CD4-positive, alpha-beta T cell treated with Interleukin-6 for 4 hours (primary cell): ENCODE data around the gene TBC1D10A.

Source experiments
- DNase-seq: peaks from one replicate; pipeline ENCODE4 v3.0.0-alpha.2; 2020; ENCODE audit warnings: mixed read lengths

Gene TBC1D10A, protein sequence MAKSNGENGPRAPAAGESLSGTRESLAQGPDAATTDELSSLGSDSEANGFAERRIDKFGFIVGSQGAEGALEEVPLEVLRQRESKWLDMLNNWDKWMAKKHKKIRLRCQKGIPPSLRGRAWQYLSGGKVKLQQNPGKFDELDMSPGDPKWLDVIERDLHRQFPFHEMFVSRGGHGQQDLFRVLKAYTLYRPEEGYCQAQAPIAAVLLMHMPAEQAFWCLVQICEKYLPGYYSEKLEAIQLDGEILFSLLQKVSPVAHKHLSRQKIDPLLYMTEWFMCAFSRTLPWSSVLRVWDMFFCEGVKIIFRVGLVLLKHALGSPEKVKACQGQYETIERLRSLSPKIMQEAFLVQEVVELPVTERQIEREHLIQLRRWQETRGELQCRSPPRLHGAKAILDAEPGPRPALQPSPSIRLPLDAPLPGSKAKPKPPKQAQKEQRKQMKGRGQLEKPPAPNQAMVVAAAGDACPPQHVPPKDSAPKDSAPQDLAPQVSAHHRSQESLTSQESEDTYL

DNA sequence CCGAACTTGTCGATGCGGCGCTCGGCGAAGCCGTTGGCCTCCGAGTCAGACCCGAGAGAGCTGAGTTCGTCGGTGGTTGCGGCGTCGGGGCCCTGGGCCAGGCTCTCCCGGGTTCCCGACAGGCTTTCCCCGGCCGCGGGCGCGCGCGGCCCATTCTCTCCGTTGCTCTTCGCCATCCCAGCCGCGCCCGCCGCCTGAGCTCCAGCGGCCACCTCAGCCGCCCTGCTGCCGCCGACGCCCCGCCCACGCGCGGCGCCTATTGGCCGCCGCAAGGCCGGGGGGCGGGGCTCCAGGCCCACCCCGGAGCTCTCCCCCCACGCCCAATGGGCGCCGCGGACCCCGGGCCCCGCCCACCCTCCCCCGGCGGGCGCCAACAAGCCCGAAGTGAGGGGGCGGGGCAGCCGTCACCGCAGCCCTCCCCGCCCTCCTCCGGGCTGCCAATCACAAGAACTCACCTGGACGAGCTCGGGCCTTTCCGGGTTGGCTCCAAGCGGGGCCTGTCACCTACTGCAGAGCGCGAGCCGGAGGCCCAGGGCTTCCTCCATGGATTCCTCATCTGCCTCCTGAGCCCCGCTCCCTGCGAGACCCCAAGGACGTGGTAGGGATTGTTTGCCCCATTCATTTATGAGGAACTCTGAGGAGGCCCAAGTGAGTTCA lies at the start of gene TBC1D10A:
TSS of gene TBC1D10A (minus strand) at position 236 of the 657 bp plus-strand sequence. CDS start at position 176, 60 bp downstream.
- peak; percentile 98 for DNase-seq

DNA sequence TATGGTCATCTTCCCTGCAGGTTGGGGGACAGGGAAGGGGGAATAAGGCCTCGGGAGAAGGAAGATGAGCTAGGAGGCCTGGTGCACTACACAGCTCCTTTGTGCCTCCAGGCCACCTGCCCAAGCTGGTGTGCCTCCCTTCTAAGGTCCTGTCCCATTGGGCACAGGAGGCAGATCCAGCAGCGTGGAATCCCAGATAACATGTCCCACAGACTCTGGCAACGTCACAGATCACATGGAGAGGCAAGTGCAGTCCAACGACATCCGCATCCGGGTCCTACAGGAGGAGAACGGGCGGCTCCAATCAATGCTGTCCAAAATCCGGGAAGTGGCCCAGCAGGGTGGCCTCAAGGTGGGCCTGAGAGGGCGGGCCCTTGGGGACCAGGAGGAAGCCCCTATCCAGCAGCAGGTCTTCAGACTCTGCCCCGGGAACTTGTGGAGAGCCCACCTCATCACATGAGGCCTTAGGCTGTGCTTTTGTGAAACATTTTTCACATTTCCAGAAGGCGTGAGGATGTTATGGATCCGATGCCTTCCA lies 48.6 kb upstream of the TBC1D10A start:
- DNase-seq: no peak

DNA sequence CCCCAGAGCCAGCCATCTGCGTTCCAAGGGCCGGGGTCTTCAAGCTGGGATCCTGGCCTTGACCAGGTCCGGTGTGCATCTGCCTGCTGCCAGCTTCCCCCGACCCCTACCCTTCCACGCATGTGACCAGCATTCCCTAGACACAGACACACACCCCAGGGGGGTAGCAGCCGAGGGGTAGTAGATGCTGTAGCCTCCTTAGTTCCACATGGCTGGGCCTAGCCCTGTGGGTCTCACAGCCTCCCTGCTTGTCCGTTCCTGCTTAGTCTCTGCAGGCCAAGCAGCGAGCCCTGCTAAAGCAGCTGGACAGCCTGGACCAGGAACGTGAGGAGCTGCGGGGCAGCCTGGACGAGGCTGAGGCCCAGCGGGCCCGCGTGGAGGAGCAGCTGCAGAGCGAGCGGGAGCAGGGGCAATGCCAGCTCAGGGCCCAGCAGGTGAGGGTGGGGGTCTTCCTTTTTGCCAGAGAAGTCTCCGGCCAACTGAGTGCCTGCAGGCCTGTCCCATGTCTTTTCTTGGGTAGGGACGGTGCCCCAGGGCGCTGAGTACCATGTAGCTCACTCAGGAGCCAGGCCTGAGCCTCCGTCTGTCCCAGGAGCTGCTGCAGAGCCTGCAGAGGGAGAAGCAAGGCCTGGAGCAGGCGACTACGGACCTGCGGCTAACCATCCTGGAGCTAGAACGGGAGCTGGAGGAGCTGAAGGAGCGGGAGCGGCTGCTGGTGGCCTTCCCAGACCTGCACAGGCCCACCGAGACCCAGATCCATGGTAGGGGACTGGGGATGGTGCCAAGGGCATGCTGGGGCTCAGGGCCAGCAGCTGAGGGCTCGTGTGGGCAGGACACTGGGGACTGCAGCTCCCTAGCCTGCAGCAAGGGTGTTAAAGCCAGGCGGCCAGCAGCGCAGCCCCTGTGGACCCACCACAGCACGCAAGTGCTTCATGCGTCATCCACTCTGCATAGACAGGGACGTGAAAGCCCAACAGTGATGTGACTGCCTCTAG lies 46.9 kb upstream of the TBC1D10A start:
- no peak for DNase-seq

DNA sequence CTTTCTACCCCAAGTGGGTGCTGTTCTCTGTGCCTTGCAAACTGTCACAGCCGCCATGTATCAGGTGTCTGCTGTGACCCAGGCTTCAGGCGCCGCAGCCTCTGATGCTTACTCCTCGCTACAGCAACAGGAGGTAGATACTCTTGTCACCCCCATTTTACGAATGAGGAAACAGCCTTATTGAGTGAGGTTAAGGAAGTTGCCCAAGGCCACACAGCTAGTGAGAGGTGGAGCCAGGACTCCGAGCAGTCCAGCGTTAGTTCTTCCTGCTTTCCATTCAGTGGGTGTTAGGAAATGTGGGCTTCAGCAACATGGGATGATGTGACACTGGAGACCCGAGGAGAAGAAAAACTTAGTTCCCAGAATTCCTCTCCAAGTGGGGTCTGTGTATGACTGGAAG lies 46.2 kb upstream of the TBC1D10A start:
- no peak for DNase-seq

DNA sequence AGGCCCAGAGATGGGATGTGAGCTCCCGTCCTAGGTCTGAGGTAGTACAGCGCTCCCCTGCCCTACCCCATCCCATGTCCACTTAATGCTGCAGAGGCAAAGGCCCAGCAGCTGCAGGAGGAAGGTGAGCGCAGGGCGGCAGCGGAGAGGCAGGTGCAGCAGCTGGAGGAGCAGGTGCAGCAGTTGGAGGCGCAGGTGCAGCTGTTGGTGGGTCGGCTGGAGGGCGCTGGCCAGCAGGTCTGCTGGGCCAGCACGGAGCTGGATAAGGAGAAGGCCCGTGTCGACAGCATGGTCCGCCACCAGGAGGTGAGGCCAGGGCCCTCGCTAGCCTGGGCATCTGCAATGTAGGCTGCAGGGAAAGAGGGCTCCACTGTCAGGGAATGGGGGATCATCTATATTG lies 45.2 kb upstream of the TBC1D10A start:
- DNase-seq: no peak

DNA sequence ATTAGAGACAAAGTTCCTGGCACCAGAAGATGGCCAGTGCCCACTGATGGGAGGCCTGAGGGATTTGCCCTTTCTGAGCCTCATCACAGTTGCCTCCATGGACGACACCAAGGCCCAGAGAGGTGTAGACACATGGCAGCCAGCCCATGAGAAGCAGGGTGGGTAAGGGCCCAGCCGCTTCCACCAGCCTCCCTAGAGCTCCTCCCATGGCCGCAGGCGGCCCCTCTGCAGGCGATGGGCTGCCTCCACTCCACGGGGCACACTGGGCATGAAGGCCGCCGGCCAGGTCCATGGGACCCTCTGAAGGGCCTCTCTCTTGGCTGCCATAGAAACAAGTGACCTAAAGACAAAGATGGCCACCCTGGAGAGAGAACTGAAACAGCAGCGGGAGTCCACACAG lies 44.6 kb upstream of the TBC1D10A start:
- DNase-seq: no peak

DNA sequence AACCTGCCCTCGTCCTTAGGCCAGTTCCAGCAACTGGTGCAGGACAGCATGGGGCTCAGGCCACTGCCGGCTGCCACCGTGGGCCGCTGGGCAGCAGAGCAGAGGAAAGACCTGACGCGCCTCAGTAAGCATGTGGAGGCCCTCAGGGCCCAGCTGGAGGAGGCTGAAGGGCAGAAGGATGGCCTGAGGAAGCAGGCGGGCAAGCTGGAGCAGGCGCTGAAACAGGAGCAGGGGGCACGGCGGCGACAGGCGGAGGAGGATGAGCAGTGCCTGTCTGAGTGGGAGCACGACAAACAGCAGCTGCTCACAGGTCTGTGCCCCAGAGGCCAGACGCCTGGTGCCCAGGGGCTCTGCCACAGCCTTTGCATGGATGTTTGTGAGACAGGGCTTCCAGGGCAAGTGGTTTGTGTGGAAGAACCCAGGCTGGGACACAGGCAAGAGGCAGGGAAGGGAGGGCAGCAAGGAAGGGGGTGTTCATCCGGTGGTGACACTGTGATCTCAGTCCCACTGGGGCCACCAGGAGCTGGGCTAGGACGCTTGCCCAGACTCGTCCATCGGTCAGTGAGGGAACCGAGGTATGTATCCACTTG lies 44.0 kb upstream of the TBC1D10A start:
- DNase-seq: no peak

DNA sequence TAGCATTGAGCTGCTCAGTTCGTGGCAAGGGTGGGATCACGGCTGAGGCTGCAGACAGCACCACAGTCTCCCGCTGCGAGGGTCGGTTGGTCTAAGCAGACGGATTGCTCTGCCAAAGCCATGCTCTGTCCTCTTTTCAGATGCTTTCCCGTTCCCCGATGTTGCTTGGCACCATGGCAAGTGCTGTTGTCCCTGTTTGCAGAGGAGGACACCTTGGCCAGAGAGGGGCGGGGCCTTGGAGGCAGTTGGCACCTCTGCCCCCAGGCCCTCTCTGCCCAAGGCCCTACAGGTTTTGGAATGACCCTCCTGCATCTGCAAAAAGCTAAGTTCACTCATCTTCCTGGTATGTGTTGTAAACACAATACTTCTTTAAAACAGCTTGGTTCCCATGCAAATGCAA lies 41.7 kb upstream of the TBC1D10A start:
- DNase-seq: no peak

DNA sequence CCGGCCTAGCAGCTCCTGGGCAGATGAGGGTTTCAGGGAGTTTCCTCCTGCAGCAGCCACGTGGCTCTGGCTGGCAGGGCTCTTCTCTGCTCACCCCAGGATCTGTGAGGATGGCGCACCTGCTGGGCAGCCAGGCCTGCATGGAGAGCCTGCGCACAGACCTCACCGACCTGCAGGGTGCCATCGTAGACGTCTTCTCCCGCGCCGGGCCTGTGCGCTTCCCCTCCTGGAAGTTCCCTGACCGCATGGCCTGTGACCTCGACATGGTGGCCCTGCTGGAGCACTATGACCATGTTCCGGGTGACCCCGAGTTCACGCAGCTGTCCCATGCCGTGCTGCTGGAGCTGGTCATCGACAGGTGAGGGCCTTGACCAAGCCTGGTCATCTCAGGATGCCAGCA lies 39.1 kb upstream of the TBC1D10A start:
- no peak for DNase-seq

DNA sequence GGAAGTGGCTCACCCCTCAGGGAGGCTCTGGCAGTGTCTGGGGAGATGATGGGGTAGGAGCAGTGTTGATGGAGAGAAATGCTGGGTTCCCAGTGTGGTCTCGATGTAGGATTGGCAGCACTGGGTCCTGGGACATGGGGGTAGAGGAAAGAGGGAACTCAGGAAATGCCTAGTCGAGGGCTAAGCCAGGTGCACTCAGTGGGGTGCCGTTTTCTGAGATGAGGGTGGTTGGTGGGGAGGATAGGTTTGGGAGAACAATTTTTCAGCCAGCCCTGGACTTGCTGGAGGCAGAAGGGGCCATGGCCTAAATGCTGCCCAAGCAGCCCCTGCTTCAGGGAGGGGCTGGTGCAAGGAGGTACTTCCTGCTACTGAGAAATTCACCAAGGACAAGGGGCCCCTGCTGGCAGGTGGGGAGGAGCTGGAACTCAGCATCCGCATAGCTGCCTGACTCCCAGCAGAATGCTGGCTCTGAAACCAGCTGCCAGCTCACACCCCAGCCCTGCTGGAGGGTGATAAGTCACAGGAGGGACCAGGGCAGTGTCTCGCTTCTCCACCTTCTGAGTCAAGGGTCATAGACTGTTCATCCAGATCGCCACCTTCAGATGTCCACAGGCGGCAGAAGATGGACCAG lies 36.0 kb upstream of the TBC1D10A start:
- DNase-seq: no peak

DNA sequence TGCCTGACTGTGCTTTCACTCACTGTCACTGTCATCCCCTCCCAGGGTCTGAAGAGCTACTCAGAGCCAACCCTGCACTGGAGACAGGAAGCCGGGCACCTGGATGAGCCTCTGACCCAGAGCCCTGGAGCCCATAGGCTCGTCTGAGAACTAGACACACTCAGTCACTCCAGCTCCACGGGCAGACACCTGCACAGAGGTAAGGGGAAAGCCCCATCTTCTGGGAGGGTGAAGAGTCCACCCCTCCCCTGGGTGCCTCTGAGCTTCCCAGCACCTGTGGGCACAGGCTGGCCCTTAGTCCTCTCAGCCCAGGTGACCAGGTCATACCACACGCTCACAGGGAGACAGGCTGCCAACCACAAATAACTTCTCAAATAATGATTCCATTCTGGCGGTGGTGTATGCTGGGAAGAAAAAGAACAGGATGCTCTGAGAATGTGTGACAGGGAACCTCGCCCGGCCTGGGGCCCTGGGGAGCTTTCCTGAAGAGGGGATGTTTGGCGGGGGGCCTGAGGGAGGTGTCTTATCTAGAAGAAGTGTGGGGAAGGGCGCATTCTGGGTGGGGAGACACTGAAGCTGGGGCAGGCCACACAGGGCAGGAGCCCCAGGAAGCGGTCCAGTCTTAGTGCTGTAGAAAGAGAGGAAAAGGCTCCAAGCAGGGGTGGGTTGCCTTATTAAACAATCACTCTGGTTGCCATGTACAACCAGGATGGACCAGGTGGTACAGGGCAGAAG lies 35.3 kb upstream of the TBC1D10A start:
- DNase-seq: no peak

DNA sequence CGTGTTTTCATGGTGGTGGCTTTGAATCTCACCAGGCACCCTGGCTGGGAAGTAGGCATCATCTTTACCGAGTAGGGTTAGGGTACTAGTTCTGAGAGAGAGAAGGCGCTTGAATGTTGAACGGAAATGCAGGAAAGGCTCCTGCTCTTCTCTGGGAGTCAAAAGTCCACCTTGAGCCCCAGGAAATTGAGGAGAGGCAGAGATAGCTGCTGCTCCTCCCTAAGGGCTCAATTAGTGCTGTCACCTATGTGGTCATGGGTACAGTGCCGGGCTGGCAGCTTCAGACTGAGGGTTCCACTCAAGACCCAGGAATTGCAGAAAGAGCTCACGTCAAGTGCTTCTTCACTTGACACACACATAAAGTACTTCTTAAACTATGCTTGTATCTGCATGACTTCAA lies 31.8 kb upstream of the TBC1D10A start:
- no peak for DNase-seq

DNA sequence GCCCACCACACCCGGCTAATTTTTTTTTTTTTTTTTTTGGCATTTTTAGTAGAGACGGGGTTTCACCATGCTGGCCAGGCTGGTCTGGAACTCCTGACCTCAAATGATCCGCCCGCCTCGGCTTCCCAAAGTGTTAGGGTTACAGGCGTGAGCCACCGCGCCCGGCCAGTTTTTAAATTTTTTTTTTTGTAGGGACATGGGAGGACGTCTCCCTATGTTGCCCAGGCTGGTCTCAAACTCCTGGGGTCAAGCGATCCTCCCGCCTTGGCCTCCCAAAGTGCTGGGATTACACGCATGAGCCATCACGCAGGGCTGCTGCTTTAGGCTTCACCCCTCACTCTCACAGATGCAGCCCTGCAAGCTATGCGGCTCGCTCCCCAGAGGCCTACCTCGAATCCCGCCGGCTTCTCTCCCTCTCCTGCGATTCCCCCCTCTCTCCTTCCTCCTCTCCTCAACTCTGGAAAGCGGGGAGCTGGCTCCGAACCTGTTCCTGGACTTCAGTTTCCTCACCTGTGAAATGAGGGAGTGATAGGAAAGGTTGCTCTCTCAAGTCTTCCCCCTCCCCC lies 31.0 kb upstream of the TBC1D10A start:
- no peak for DNase-seq

DNA sequence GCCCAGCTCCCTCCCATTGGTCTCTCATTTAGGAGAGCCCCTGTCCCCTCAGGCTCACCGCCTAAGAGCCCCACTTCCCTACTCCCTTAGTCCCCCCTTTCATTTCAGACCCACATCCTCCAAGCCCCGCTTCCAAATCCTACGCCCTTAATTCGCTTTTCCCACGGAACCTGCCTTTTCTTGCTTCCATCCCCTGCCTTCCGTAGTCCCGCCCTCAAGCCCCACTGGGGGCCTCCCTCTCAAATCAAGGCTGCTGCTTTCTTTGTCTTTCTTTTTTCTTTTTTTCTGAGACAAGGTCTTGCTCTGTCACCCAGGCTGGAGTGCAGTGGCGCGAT lies 30.5 kb upstream of the TBC1D10A start:
- no peak for DNase-seq

DNA sequence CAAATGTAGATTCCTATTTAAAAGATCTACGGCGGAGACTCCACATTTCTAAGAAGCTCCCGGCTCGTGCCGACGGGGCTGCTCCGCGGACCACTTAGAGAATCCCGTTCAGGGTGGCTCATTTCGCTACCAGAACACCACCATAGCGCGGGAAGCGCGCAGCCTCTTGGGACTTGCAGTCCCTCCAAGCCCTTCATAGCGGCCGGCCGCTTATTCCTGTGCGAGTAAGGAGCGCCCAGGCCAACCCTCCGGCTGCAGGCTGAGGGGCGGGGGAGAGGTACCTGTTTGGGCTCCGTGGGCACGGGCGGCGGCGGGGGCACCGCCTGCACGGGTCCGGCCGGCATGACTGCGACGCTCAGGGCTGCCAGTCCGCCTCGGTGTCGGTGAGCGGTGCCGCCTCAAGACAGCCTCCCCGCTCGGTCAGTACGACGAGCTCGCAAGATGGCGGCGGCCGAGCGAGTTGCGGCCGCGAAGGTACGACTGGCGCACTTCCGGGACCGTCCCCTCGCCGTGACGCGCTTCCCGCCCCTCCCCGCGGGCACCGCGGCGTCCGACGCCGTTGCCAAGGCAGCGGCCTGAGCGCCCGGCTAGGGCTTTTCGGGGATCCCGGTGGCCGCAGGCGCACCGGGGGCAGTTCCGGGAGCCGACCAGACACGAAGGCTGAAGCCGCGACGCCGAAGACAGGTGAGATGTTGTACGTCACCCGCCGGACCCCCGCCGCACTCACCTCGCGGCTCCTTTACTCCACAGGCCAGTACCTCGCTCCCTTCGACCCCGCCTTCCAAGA lies 29.9 kb upstream of the TBC1D10A start, which contains the start of the genes CCDC157 and SF3A1:
TSS of gene CCDC157 (plus strand) at position 559 of the 787 bp plus-strand sequence. CDS start 8,994 bp downstream, outside the sequence.
TSS of gene SF3A1 (minus strand) at position 446 of the 787 bp plus-strand sequence. CDS start at position 344, 102 bp downstream.
- DNase-seq: peak; percentile 88

DNA sequence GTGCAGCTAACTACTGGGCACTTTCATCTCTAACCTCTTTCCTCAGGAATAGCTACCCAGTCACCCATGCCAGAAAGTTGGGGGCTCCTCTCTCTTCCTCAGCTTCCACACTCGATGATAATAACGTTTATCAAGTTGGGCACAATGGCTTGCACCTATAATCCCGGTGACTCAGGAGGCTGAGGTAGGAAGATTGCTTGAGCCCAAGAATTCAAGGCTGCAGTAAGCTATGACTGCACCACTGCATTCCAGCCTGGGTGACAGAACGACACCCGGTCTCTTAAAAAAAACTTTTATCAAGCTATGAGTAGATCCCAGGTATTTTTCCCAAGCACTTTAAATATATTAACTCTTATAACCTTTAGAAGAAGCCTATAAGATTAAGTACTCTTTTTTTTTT lies 27.9 kb upstream of the TBC1D10A start:
- DNase-seq: no peak

DNA sequence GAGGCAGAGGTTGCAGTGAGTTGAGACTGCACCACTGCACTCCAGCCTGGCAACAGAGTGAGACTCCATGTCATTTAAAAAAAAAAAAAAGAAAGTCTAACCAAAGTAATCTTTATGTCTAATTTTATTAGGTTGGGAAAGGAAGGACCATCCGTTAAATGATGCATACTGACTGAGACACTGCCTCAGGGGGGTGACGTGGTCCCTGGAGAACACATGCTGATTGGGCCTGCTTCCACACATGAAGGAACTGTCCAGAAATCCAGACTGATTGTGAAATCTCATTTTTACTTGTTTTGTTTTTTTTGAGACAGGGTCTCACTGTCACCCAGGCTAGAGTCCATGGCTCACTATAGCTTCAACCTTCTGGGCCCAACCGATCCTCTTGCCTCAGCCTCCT lies 24.5 kb upstream of the TBC1D10A start:
- no peak for DNase-seq

DNA sequence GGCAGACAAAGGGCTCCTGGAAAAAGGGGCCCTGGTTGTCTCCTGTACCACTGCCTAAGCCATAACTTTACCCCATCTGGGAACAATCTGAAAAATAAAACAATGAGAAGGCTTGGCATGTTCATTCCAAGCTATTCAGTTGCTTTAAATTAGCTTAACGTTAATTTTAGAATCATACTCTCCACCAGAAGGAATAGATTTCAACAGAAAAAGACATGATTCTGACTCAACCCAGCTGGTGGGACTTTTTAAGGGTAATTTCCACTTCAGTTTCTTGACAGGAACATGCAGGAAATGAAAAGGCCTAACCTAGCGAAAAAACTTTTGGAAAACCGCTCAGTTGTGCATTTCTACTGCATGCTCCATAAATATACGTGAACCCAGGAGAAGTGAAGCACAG lies 22.1 kb upstream of the TBC1D10A start:
- DNase-seq: no peak

DNA sequence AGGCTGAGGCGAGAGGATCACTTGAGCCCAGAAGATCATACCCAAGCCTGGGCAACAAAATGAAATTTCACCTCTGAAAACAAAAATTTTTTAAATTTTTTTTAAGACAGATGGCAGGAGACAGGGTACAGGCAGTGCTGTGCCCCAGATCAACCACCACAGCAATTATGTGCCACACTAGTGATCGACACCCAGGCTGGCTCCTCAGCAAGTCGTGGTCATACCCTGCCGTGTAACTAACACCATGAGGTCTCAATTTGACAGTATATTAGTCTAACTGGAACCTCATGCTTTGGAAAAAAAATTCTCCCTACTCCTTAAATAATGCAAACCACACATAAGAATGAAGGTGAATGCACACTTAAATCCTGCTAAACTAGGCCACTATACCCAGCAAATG lies 21.7 kb upstream of the TBC1D10A start:
- no peak for DNase-seq
